IMR-90 (cell line): ENCODE measurements around the gene CCDC74B.
"Not testable (repeated sequence)": the region's sequence is repeated elsewhere in the genome, so short reads cannot be mapped to it uniquely, and the experiment has no call there.

Source experiments
- CTCF ChIP-seq: conservative IDR thresholded peaks from 2 replicates; pipeline ENCODE4 v1.5.1; 2012; ENCODE audit warnings: mild to moderate bottlenecking, low read depth, low read length, improper control_type of control experiment
- ELK1 ChIP-seq: fragments of 150-350 bp; IDR thresholded peaks from 2 replicates; pipeline ENCODE4 v1.6.1; 2016; ENCODE audit warnings: low read depth, mild to moderate bottlenecking, low read length, moderate library complexity, borderline replicate concordance
- FOS ChIP-seq: fragments of 150-350 bp; IDR thresholded peaks from 2 replicates; pipeline ENCODE4 v1.6.1; 2016; ENCODE audit warnings: low read depth, low read length
- MAFK ChIP-seq: IDR thresholded peaks from 2 replicates; pipeline ENCODE4 v1.6.1; 2012; ENCODE audit warnings: low read depth, low read length, improper control_type of control experiment
- MAZ ChIP-seq: IDR thresholded peaks from 2 replicates; pipeline ENCODE4 v1.6.1; 2012; ENCODE audit warnings: low read depth, mild to moderate bottlenecking, low read length, improper control_type of control experiment, moderate library complexity, borderline replicate concordance
- MXI1 ChIP-seq: IDR thresholded peaks from 2 replicates; pipeline ENCODE4 v1.6.1; 2012; ENCODE audit warnings: low read depth, mild to moderate bottlenecking, low read length, moderate library complexity, borderline replicate concordance
- NFE2L2 ChIP-seq: fragments of 150-350 bp; IDR thresholded peaks from 2 replicates; pipeline ENCODE4 v1.6.1; 2016; ENCODE audit warnings: low read depth, mild to moderate bottlenecking, low read length
- POLR2A ChIP-seq: IDR thresholded peaks from 2 replicates; pipeline ENCODE4 v1.6.1; 2012; ENCODE audit warnings: mild to moderate bottlenecking, low read depth, low read length
- RAD21 ChIP-seq: IDR thresholded peaks from 2 replicates; pipeline ENCODE4 v1.6.1; 2012; ENCODE audit warnings: low read length, improper control_type of control experiment

- TF ChIP-seq CTCF, MXI1, POLR2A, ELK1, NFE2L2, FOS, RAD21, MAZ, MAFK: not testable (repeated sequence)
Observed at GRCh38 chr2:130137118-130137517, 7.8 kb downstream of the CCDC74B start.
